Breast epithelium (tissue), 4 donors: Measurements from ENCODE around the gene PRKX. TPM values are rescaled to one million over a fixed set of nuclear protein-coding genes. Genes with fewer than 3 reads are reported as not detected.

Source experiments
- DNase-seq, 2 donors: peaks; one replicate each; pipeline ENCODE4 v3.0.0-alpha.2; 2019; ENCODE audit warnings: low spot score in 2 of 2
- H3K27ac ChIP-seq, 2 donors: fragments of 200-600 bp; sonication (generic) in 1 of 2; one replicate each; pipeline ENCODE4 v1.5.1; 2016 to 2019; ENCODE audit warnings: mild to moderate bottlenecking in 1 of 2
- H3K27me3 ChIP-seq, 2 donors: fragments of 200-600 bp; sonication (generic) in 1 of 2; one replicate each; pipeline versions ENCODE4 v1.5.1 to v1.6.0; 2017 to 2019; ENCODE audit warnings: control low read depth in 1 of 2, mild to moderate bottlenecking in 1 of 2
- H3K36me3 ChIP-seq: fragments of 200-600 bp; one replicate; pipeline ENCODE4 v1.5.1; 2019
- H3K4me1 ChIP-seq, 2 donors: fragments of 200-600 bp; sonication (generic); one replicate each; pipeline ENCODE4 v1.5.1; 2016 to 2019; ENCODE audit warnings: control low read depth in 1 of 2
- H3K4me3 ChIP-seq, 3 donors: fragments of 200-600 bp; sonication (generic); 1 replicate in 2 of 3; 2 replicates in 1 of 3; pipeline ENCODE4 v1.5.1; 2016 to 2019; ENCODE audit warnings: mild to moderate bottlenecking in 3 of 3, moderate library complexity in 2 of 3
- H3K9me3 ChIP-seq, 2 donors: fragments of 200-600 bp; sonication (generic) in 1 of 2; one replicate each; pipeline ENCODE4 v1.5.1; 2016 to 2019; ENCODE audit warnings: control low read depth in 1 of 2
- POLR2A ChIP-seq: fragments of 450-650 bp; IDR thresholded peaks from one replicate; pipeline ENCODE4 v1.6.1; 2016; ENCODE audit warnings: antibody characterized with exemption, mild to moderate bottlenecking, moderate library complexity
- POLR2AphosphoS5 ChIP-seq, 3 donors: sonication (generic); formaldehyde crosslinking; IDR thresholded peaks; one replicate each; pipeline ENCODE4 v1.6.1; 2017; ENCODE audit warnings: antibody characterized with exemption in 3 of 3
- intact Hi-C: fragments of 100-400 bp; cut with DNase I; formaldehyde crosslinking; loops from one replicate; pipeline ENCODE4 v1.15.1; 2023; ENCODE audit warnings: low total_unique reads
- total RNA-seq, 3 donors: library from RNA; depleted of rRNA; stranded (reverse); fragments of >200 nt; gene quantifications; one replicate each; pipeline ENCODE4 v1.1.0, GENCODE V29; 2016
- TF ChIP-seq, protein P1 (sequence below), 3 donors: fragments of 450-650 bp; IDR thresholded peaks; one replicate each; pipeline ENCODE4 v1.5.1; 2016 to 2017; ENCODE audit warnings: antibody characterized with exemption in 3 of 3, mild to moderate bottlenecking in 3 of 3, moderate library complexity in 3 of 3

PRKX gene
- total RNA-seq, 3 donors from 2014 or later = 9.4 to 28.5 (median 27.1) TPM

DNA sequence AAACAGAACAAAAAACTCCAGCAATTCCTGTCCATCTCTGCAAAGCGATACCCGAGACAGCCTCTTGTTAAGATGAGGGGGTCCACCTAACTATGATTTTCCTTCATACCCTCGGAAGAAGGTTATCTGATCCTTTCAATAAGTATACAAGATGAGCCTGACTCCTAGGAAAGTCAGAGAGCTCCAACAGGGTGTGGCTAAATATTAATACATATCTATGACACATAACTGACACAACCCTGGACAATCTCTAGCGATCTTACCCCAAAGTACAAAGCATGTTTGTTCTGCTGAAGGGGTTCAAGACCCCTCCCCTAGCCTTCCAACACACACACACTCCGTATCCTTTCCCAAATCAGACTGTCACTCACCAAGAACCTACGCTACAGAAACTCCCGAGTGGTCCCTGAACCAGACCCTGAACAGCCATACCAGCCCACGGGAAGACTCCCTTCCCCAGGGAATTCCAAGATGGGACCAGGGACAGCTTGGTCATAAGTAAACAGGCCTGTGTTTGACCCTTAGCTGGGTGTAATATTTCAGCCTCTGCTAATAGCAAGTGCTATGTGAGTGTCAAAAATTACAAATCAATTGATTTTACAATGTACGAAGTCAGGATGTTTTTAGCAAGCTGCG, 110.3 kb downstream of the PRKX start:
- H3K27me3 ChIP-seq = no peaks in the 10 kb centered on the region
- H3K9me3 ChIP-seq = no peaks in the 10 kb centered on the region
- H3K4me1 ChIP-seq = no peaks in the 10 kb centered on the region
- no peak for DNase-seq
- TF ChIP-seq POLR2AphosphoS5 (IDR thresholded peaks at IDR 0.05) = no peak
- no peak for TF ChIP-seq POLR2A
- TF ChIP-seq, protein P1, sequence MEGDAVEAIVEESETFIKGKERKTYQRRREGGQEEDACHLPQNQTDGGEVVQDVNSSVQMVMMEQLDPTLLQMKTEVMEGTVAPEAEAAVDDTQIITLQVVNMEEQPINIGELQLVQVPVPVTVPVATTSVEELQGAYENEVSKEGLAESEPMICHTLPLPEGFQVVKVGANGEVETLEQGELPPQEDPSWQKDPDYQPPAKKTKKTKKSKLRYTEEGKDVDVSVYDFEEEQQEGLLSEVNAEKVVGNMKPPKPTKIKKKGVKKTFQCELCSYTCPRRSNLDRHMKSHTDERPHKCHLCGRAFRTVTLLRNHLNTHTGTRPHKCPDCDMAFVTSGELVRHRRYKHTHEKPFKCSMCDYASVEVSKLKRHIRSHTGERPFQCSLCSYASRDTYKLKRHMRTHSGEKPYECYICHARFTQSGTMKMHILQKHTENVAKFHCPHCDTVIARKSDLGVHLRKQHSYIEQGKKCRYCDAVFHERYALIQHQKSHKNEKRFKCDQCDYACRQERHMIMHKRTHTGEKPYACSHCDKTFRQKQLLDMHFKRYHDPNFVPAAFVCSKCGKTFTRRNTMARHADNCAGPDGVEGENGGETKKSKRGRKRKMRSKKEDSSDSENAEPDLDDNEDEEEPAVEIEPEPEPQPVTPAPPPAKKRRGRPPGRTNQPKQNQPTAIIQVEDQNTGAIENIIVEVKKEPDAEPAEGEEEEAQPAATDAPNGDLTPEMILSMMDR (IDR thresholded peaks at IDR 0.05) = no peak
- no peak overlapping the region for H3K27ac ChIP-seq
- intact Hi-C loops = no loop called here
- H3K36me3 ChIP-seq = no peaks in the 10 kb centered on the region
- H3K4me3 ChIP-seq = no peak overlapping the region

DNA sequence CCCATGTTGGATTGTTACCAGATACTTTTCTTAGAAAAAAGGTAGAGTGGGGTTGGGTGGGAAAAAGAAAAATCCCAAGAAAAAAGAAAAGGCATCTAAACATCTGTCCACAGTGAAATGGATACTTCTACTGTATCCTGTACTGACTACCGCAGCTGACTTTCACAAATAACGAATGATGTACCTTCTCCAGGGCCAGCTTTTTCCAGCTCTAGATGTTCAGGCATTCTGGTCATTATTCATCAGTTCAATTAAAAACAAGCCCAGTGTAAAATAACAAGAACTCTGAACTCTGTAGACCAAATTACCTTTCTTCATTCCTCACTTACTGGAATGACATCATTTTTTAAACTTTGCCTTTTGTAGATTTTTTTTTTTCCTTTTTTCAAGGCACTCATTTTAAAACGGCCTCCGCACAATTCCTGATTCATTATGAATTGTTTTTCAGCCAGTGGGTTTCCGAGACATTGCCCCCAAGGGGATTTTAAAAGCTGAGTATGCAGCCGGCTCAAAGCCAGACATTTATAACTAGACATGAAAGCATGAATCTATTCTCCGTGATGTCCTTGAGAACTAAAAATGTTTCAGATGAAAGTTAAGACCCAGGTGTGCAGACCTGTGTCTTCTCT, 113.5 kb downstream of the PRKX start:
- Histone ChIP-seq H3K4me1 (no peaks in the 10 kb centered on the region), H3K27ac (no peak overlapping the region), H3K9me3 (no peaks in the 10 kb centered on the region), H3K4me3 (no peak overlapping the region), H3K36me3 (no peaks in the 10 kb centered on the region), H3K27me3 (no peaks in the 10 kb centered on the region)
- intact Hi-C loops = no loop called here
- DNase-seq = no peak
- TF ChIP-seq, protein P1 (IDR thresholded peaks at IDR 0.05) = no peak
- TF ChIP-seq POLR2A = no peak
- TF ChIP-seq POLR2AphosphoS5 (IDR thresholded peaks at IDR 0.05) = no peak

DNA sequence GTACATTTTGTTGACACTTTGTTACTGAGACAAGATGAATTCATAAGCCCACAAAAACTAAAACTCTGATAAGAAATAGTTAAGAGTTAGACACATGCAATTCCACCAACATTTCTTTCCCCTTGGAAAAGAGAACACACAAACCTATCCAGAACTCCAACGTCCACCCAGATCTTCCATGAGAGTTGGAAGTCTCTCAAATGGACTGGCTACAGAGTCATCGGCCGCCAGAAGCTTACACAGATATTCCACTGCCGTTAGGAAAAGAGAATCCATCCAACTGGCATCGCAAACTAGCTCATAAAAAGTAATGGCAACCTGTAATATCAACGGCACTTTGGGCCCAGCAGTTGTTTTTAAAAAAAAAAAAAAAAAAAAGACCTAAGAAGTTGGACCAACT, 114.7 kb downstream of the PRKX start:
- no peak overlapping the region for H3K4me3 ChIP-seq
- no peak overlapping the region for H3K27ac ChIP-seq
- H3K4me1 ChIP-seq = no peaks in the 10 kb centered on the region
- no peaks in the 10 kb centered on the region for H3K27me3 ChIP-seq
- H3K9me3 ChIP-seq = no peaks in the 10 kb centered on the region
- no peak for DNase-seq
- intact Hi-C loops = no loop called here
- H3K36me3 ChIP-seq = no peaks in the 10 kb centered on the region
- TF ChIP-seq POLR2A (no peak), POLR2AphosphoS5 (IDR thresholded peaks at IDR 0.05) (no peak)
- TF ChIP-seq, protein P1 (IDR thresholded peaks at IDR 0.05) = no peak

DNA sequence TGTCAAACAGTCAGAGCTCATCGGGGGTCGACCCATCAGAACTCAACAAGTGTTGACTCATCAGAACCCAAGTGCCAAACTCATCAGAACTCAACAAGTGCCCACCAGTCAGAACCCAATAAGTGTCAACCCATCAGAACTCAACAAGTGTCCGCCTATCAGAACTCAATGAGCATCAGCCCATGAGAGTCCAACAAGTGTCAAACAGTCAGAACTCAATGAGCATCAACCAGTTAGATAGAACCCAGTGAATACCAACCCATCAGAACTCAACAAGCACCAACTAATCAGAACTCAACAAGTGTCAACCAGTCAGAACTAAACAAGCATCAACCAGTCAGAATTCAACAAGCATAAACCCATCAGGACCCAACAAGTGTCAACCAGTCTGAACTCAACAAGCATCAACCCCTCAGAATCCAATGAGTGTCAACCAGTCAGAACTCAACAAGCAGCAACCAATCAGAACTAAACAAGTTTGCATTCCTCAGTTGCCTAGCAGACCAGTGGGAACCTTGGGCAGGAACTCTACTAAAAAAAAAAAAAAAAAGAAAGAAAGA, 115.3 kb downstream of the PRKX start:
- Histone ChIP-seq H3K4me3 (no peak overlapping the region), H3K27ac (no peak overlapping the region), H3K36me3 (no peaks in the 10 kb centered on the region), H3K9me3 (no peaks in the 10 kb centered on the region), H3K4me1 (no peaks in the 10 kb centered on the region), H3K27me3 (no peaks in the 10 kb centered on the region)
- TF ChIP-seq POLR2A (no peak), POLR2AphosphoS5 (IDR thresholded peaks at IDR 0.05) (no peak)
- TF ChIP-seq, protein P1 (IDR thresholded peaks at IDR 0.05) = no peak
- no peak for DNase-seq
- intact Hi-C loops = no loop called here

DNA sequence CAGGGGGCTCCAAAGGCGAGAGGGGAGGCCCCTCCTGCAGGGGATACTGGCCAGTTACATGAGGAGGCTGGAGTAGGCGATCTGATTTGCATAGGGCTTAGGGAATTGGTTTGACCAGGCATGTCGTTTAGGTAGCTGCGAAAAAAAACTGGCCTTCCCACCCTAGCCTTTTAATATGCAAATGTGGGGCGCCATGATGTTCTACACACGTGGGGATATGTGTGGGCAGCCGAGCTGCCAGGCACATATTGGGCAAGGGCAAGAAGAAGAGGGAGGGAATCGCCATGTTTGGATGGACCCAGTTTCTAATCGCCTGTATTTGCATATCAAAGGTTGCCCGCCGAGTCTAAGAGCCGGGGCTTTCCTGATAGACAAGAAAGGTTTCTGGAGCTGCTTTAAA, 121.3 kb downstream of the PRKX start:
- Histone ChIP-seq H3K27ac (no peak overlapping the region), H3K36me3 (no peaks in the 10 kb centered on the region), H3K4me3 (no peak overlapping the region), H3K4me1 (no peaks in the 10 kb centered on the region), H3K9me3 (no peaks in the 10 kb centered on the region), H3K27me3 (no peaks in the 10 kb centered on the region)
- TF ChIP-seq POLR2A (no peak), POLR2AphosphoS5 (IDR thresholded peaks at IDR 0.05) (no peak)
- TF ChIP-seq, protein P1 (IDR thresholded peaks at IDR 0.05) = no peak
- no peak for DNase-seq
- intact Hi-C loops = no loop called here
